Suprapubic skin (tissue), 4 donors: Measurements from ENCODE around the gene MAEA.

Experiments used
- CTCF ChIP-seq, 2 donors: fragments of 200-600 bp in 1 of 2; fragments of 450-650 bp in 1 of 2; sonication (generic) in 1 of 2; IDR thresholded peaks; one replicate each; pipeline ENCODE4 v1.5.1; 2016 to 2019; ENCODE audit warnings: antibody characterized with exemption in 2 of 2, mild to moderate bottlenecking in 1 of 2, moderate library complexity in 1 of 2
- POLR2A ChIP-seq, 2 donors: fragments of 450-650 bp; IDR thresholded peaks; one replicate each; pipeline ENCODE4 v1.6.1; 2017; ENCODE audit warnings: antibody characterized with exemption in 2 of 2, mild to moderate bottlenecking in 2 of 2, moderate library complexity in 2 of 2
- POLR2AphosphoS5 ChIP-seq, 3 donors: sonication (generic); formaldehyde crosslinking; IDR thresholded peaks; one replicate each; pipeline ENCODE4 v1.6.1; 2017; ENCODE audit warnings: antibody characterized with exemption in 3 of 3

GRCh38 chr4:1252928-1253492 lies 36.7 kb upstream of the MAEA start:
- TF ChIP-seq CTCF (IDR thresholded peaks at IDR 0.05) = no peak
- no peak for TF ChIP-seq POLR2AphosphoS5 (IDR thresholded peaks at IDR 0.05)
- TF ChIP-seq POLR2A (IDR thresholded peaks at IDR 0.05) = no peak
